HG03342 (cell line): Measurements from ENCODE around the gene NTM.

Source experiments
- ATAC-seq: cut with Tn5 transposase; IDR thresholded peaks from one replicate; pipeline ENCODE4 v1.9.1; 2021; ENCODE audit warnings: mild to moderate bottlenecking, moderate library complexity; ENCODE audit not compliant: unreplicated experiment

NTM gene

GRCh38 chr11:131924457-131925201 is 554.2 kb downstream of the NTM start:
- ATAC-seq = no peak

GRCh38 chr11:131925829-131926228 is 555.4 kb downstream of the NTM start:
- no peak for ATAC-seq

- ATAC-seq = no peak
Measured at GRCh38 chr11:131928992-131929391, 558.6 kb downstream of the NTM start.

GRCh38 chr11:131932584-131933325 is 562.3 kb downstream of the NTM start:
- ATAC-seq = no peak

- no peak for ATAC-seq
Measured at GRCh38 chr11:131934006-131934405, 563.6 kb downstream of the NTM start.

GRCh38 chr11:131938351-131938751 is 567.9 kb downstream of the NTM start:
- no peak for ATAC-seq

- no peak for ATAC-seq
Measured at GRCh38 chr11:131940126-131940525, 569.7 kb downstream of the NTM start.

GRCh38 chr11:131942878-131943277 is 572.5 kb downstream of the NTM start:
- ATAC-seq = no peak

GRCh38 chr11:131943295-131943694 is 572.9 kb downstream of the NTM start:
- ATAC-seq = no peak

GRCh38 chr11:131944736-131945135 is 574.3 kb downstream of the NTM start:
- ATAC-seq = no peak

GRCh38 chr11:131945706-131946105 is 575.3 kb downstream of the NTM start:
- ATAC-seq = no peak

- ATAC-seq = no peak
Measured at GRCh38 chr11:131947511-131947910, 577.1 kb downstream of the NTM start.

GRCh38 chr11:131951121-131951520 is 580.7 kb downstream of the NTM start:
- no peak for ATAC-seq

GRCh38 chr11:131954146-131954545 is 583.7 kb downstream of the NTM start:
- no peak for ATAC-seq

GRCh38 chr11:131955904-131956303 is 585.5 kb downstream of the NTM start:
- no peak for ATAC-seq

- ATAC-seq = no peak
Measured at GRCh38 chr11:131957201-131957600, 586.8 kb downstream of the NTM start.

- no peak for ATAC-seq
Measured at GRCh38 chr11:131957875-131958274, 587.5 kb downstream of the NTM start.

GRCh38 chr11:131962818-131963217 is 592.4 kb downstream of the NTM start:
- ATAC-seq = no peak

GRCh38 chr11:131964698-131965483 is 594.5 kb downstream of the NTM start:
- ATAC-seq = no peak

- no peak for ATAC-seq
Measured at GRCh38 chr11:131965504-131965903, 595.1 kb downstream of the NTM start.

GRCh38 chr11:131966667-131967066 is 596.3 kb downstream of the NTM start:
- ATAC-seq = no peak

GRCh38 chr11:131969261-131969660 is 598.8 kb downstream of the NTM start:
- no peak for ATAC-seq
